K562 (cell line): ENCODE results near the gene TMEM150C. TPM values are rescaled to one million over a fixed set of nuclear protein-coding genes. Genes with fewer than 3 reads are reported as not detected.

Experiments used
- ATAC-seq: fragments of 200-7000 bp; cut with Tn5 transposase; 3 replicates; pipeline ENCODE4 v1.9.1; 2020; ENCODE audit warnings: moderate library complexity
- BruUV-seq: library from RNA; stranded (reverse); fragments of 400-500 nt; replicated peaks from 2 replicates; lab custom pipeline; 2021; lab: Mats Ljungman, UMichigan
- CTCF ChIA-PET: fragments of 300-600 bp; formaldehyde crosslinking; extraction: SDS; loops from one replicate; lab custom pipeline; 2021; ENCODE audit warnings: low intra/inter-chr PET ratio; lab: Yijun Ruan, JAX
- POLR2A ChIA-PET: fragments of 300-600, 350-650 bp; sonication (Branson Sonifier 250); formaldehyde crosslinking; extraction: SDS; loops from one replicate; lab custom pipeline; 2021; ENCODE audit warnings: antibody characterized with exemption, inconsistent platforms; lab: Yijun Ruan, JAX
- DNase-seq, 4 experiments: peaks; one replicate each; pipeline versions ENCODE4 v3.0.0 to v3.0.0-alpha.2; 2011 to 2018; ENCODE audit warnings: low spot score in 3 of 4, mixed read lengths in 3 of 4; ENCODE audit errors: extremely low read depth in 1 of 4
- FAIRE-seq: peaks from 2 replicates; lab custom pipeline; 2011; peaks lifted over from hg19 to GRCh38; lab: Jason Lieb, UNC
- H2AFZ ChIP-seq: 2 replicates; pipeline ENCODE4 v1.6.0; 2011; ENCODE audit warnings: low read depth, low read length, control low read depth, inconsistent platforms
- H3K27ac ChIP-seq: fragments of 200-600 bp; 3 replicates; pipeline ENCODE4 v1.8.0; 2011; ENCODE audit warnings: low read depth, mild to moderate bottlenecking, control low read depth, inconsistent platforms, low read length, moderate library complexity, mixed read lengths; ENCODE audit errors: extremely low read depth
- H3K27me3 ChIP-seq, 2 experiments: fragments of 300-600 bp in 1 of 2; 2 replicates in 1 of 2; 3 replicates in 1 of 2; pipeline versions ENCODE4 v1.6.0 to v1.8.0; 2011; ENCODE audit warnings: inconsistent platforms in 2 of 2, low read length in 2 of 2, mild to moderate bottlenecking in 1 of 2, mixed read lengths in 1 of 2, moderate library complexity in 1 of 2; ENCODE audit not compliant: control insufficient read depth in 2 of 2, insufficient read depth in 2 of 2
- H3K36me3 ChIP-seq: fragments of 300-600 bp; 3 replicates; pipeline ENCODE4 v1.8.0; 2011; ENCODE audit warnings: mild to moderate bottlenecking, low read length, inconsistent platforms; ENCODE audit not compliant: control insufficient read depth, insufficient read depth
- H3K4me1 ChIP-seq, 2 experiments: fragments of 200-600 bp in 1 of 2; replicated peaks in 1 of 2; 2 replicates in 1 of 2; 3 replicates in 1 of 2; pipeline versions ENCODE4 v1.5.1 to v1.8.0; 2011; ENCODE audit warnings: inconsistent platforms in 2 of 2, low read length in 2 of 2, mild to moderate bottlenecking in 1 of 2, mixed read lengths in 1 of 2, moderate library complexity in 1 of 2; ENCODE audit not compliant: control insufficient read depth in 2 of 2, insufficient read depth in 2 of 2
- H3K4me2 ChIP-seq: 2 replicates; pipeline ENCODE4 v1.6.1; 2011; ENCODE audit warnings: low read length, control low read depth, inconsistent platforms, mixed read lengths; ENCODE audit not compliant: insufficient read depth
- H3K4me3 ChIP-seq: fragments of 200-600 bp; sonication (generic), shearing (Covaris generic); 2 replicates; pipeline ENCODE4 v1.5.1; 2016; ENCODE audit warnings: control low read depth, inconsistent platforms
- H3K79me2 ChIP-seq: fragments of 200-600 bp; 3 replicates; pipeline ENCODE4 v1.8.0; 2011; ENCODE audit warnings: low read length, inconsistent platforms; ENCODE audit not compliant: control insufficient read depth, insufficient read depth
- H3K9ac ChIP-seq, 2 experiments: 2 replicates each; pipeline versions ENCODE4 v1.6.0 to v1.6.1; 2011; ENCODE audit warnings: low read depth in 2 of 2, low read length in 2 of 2, control low read depth in 1 of 2, inconsistent platforms in 1 of 2, mild to moderate bottlenecking in 1 of 2, mixed read lengths in 1 of 2; ENCODE audit not compliant: insufficient read depth in 1 of 2
- H3K9me1 ChIP-seq: one replicate; pipeline ENCODE4 v1.6.0; 2011; ENCODE audit warnings: inconsistent platforms, mild to moderate bottlenecking, low read length, moderate library complexity; ENCODE audit not compliant: control insufficient read depth, insufficient read depth
- H3K9me3 ChIP-seq: replicated peaks from 2 replicates; pipeline ENCODE4 v1.5.1; 2011; ENCODE audit warnings: low read depth, low read length, inconsistent platforms; ENCODE audit not compliant: control insufficient read depth, insufficient read depth
- H4K20me1 ChIP-seq: replicated peaks from 2 replicates; pipeline ENCODE4 v1.6.1; 2011; ENCODE audit warnings: low read length, inconsistent platforms, mixed read lengths; ENCODE audit not compliant: control insufficient read depth, insufficient read depth
- ARID3A ChIP-seq: IDR thresholded peaks from 2 replicates; pipeline ENCODE4 v1.6.1; 2012; ENCODE audit warnings: low read depth, low read length, improper control_type of control experiment, borderline replicate concordance
- DACH1 ChIP-seq: fragments of 450-650 bp; IDR thresholded peaks from 2 replicates; pipeline ENCODE4 v1.6.1; 2018; ENCODE audit not compliant: partially characterized antibody
- FOXA3 ChIP-seq, 2 experiments: fragments of 450-650 bp in 1 of 2; sonication (generic) in 1 of 2; formaldehyde crosslinking; IDR thresholded peaks in 1 of 2; conservative IDR thresholded peaks in 1 of 2; 2 replicates each; pipeline versions ENCODE4 v1.4.0 to v1.8.0; 2020 to 2022; ENCODE audit warnings: mild to moderate bottlenecking in 2 of 2, missing genetic modification reagents in 1 of 2
- GTF2F1 ChIP-seq: IDR thresholded peaks from 2 replicates; pipeline ENCODE4 v1.6.1; 2011; ENCODE audit warnings: low read depth, low read length, improper control_type of control experiment
- KDM2B ChIP-seq: fragments of 250-450 bp; sonication (Bioruptor Pico); IDR thresholded peaks from 2 replicates; pipeline ENCODE4 v1.8.0; 2021; ENCODE audit warnings: mild to moderate bottlenecking, moderate library complexity
- MAFG ChIP-seq: fragments of 450-650 bp; conservative IDR thresholded peaks from 2 replicates; pipeline ENCODE4 v1.6.1; 2016; ENCODE audit warnings: missing genetic modification characterization, missing compliant biosample characterization
- NCOA2 ChIP-seq, 2 experiments: fragments of 450-650 bp; IDR thresholded peaks; 2 replicates each; pipeline ENCODE4 v1.6.1; 2018; ENCODE audit warnings: mild to moderate bottlenecking in 2 of 2, moderate library complexity in 1 of 2; ENCODE audit not compliant: partially characterized antibody in 2 of 2
- NELFE ChIP-seq: IDR thresholded peaks from 2 replicates; pipeline ENCODE4 v1.6.1; 2011; ENCODE audit warnings: mild to moderate bottlenecking; ENCODE audit not compliant: insufficient read depth, insufficient read length
- NFRKB ChIP-seq: fragments of 450-650 bp; IDR thresholded peaks from 2 replicates; pipeline ENCODE4 v1.6.1; 2016; ENCODE audit warnings: low read depth
- NR4A1 ChIP-seq, 2 experiments: fragments of 250-450 bp in 1 of 2; fragments of 450-650 bp in 1 of 2; sonication (Bioruptor Pico) in 1 of 2; IDR thresholded peaks; 2 replicates each; pipeline versions ENCODE4 v1.4.0 to v1.6.1; 2016 to 2020; ENCODE audit warnings: mild to moderate bottlenecking in 2 of 2, missing compliant biosample characterization in 1 of 2, missing genetic modification characterization in 1 of 2, moderate library complexity in 1 of 2
- POLR2G ChIP-seq: fragments of 200-400 bp; formaldehyde crosslinking; IDR thresholded peaks from 2 replicates; pipeline ENCODE4 v1.6.1; 2017; ENCODE audit warnings: low read depth, mild to moderate bottlenecking, antibody characterized with exemption, low read length, moderate library complexity
- PREB ChIP-seq: sonication (generic); formaldehyde crosslinking; IDR thresholded peaks from 2 replicates; pipeline ENCODE4 v1.8.1; 2023; ENCODE audit warnings: mild to moderate bottlenecking, missing genetic modification reagents
- SLC30A9 ChIP-seq: fragments of 250-450 bp; sonication (Bioruptor Pico); IDR thresholded peaks from 2 replicates; pipeline ENCODE4 v1.8.0; 2022; ENCODE audit warnings: mild to moderate bottlenecking, moderate library complexity
- THAP12 ChIP-seq: fragments of 250-450 bp; sonication (Bioruptor Pico); IDR thresholded peaks from 2 replicates; pipeline ENCODE4 v1.9.0; 2021; ENCODE audit warnings: mild to moderate bottlenecking, inconsistent platforms
- ZNF134 ChIP-seq: fragments of 250-450 bp; sonication (Bioruptor Pico); conservative IDR thresholded peaks from 2 replicates; pipeline ENCODE4 v1.4.0; 2020
- ZNF140 ChIP-seq: fragments of 250-450 bp; sonication (Bioruptor Pico); IDR thresholded peaks from 2 replicates; pipeline ENCODE4 v1.8.0; 2021; ENCODE audit warnings: moderate library complexity, mild to moderate bottlenecking, inconsistent platforms
- ZNF717 ChIP-seq: fragments of 250-450 bp; sonication (Bioruptor Pico); IDR thresholded peaks from 2 replicates; pipeline ENCODE4 v1.5.0; 2021
- WGBS: fragments of 100-300 bp; shearing (Covaris generic); methylation state at CpG from one replicate; pipeline ENCODE4 v1.1.6; 2016; ENCODE audit warnings: low coverage, mixed read lengths; ENCODE audit not compliant: insufficient coverage; ENCODE audit errors: missing lambda C conversion rate; 5-methylcytosine and 5-hydroxymethylcytosine counted together
- in situ Hi-C: fragments of 300-500 bp; cut with MboI; formaldehyde crosslinking; loops from 4 replicates; pipeline ENCODE4 v1.15.0; 2018; ENCODE audit warnings: inconsistent platforms, mixed read lengths
- intact Hi-C: fragments of 100-400 bp; cut with micrococcal nuclease; formaldehyde crosslinking; loops from 2 replicates; pipeline ENCODE4 v1.14.2; 2022
- polyA plus RNA-seq, 8 experiments: library from polyadenylated mRNA; depleted of rRNA in 4 of 8; stranded (reverse) in 5 of 8; unstranded in 3 of 8; fragments of >200 nt; fragmentation: Nextera tagmentation in 2 of 8; fragmentation: Illumina TruSeq in 1 of 8; extraction: Ambion mirVana in 2 of 8; extraction: Trizol in 1 of 8; gene quantifications; 2 replicates each; pipeline versions ENCODE4 v1.2.1 to v1.2.3, GENCODE V29; 2011 to 2014; ENCODE audit warnings: inconsistent platforms in 1 of 8, missing spikeins in 1 of 8
- total RNA-seq, 7 experiments: library from RNA; depleted of rRNA in 6 of 7; stranded (reverse); fragments of >200 nt in 6 of 7; fragmentation: Illumina TruSeq in 2 of 7; extraction: Trizol in 2 of 7; gene quantifications; 2 replicates each; pipeline versions ENCODE4 v1.2.1 to v1.2.3, GENCODE V29; 2011 to 2021; ENCODE audit warnings: low replicate concordance in 1 of 7

Gene TMEM150C
- total and polyA plus RNA-seq, 9 of the 15 experiments (the other 6 are each of a cell fraction or from before 2014, with no cell fraction given), result 0.07 TPM; not detected in 8

GRCh38 chr4:82589756-82590155, 28.0 kb upstream of the TMEM150C start (continued):
- no peak for TF ChIP-seq ARID3A
- no peak for TF ChIP-seq NELFE

GRCh38 chr4:82588771-82589270, 27.0 kb upstream of the TMEM150C start:
- ATAC-seq (no peak), FAIRE-seq (no peak), DNase-seq (no peak)
- H3K4me3 ChIP-seq, result no peak overlapping the region
- H3K9me3 ChIP-seq, result no peaks in the 10 kb centered on the region
- peaks cover 3 to 21% of the 10 kb centered on the region in 2 experiments; a peak in 2 of 5 replicates for H3K27me3 ChIP-seq
- H2AFZ ChIP-seq, result no peak overlapping the region
- no peaks in the 10 kb centered on the region for H4K20me1 ChIP-seq
- H3K9me1 ChIP-seq, result no peaks in the 10 kb centered on the region
- POLR2A ChIA-PET, result interaction anchor here (0.7 kb wide), 1 partner anchor 711 kb away, joined by 3 read pairs; no protein-coding TSS in a partner anchor
- no peak overlapping the region for H3K9ac ChIP-seq
- H3K4me1 ChIP-seq, result no peaks in the 10 kb centered on the region
- in situ Hi-C loops (no loop called here), intact Hi-C loops (no loop called here)
- no peak overlapping the region for H3K27ac ChIP-seq
- H3K79me2 ChIP-seq, result no peaks in the 10 kb centered on the region
- WGBS, result 0% methylated on average over 2 of the region's 2 CpGs
- H3K36me3 ChIP-seq, result no peaks in the 10 kb centered on the region
- no peak overlapping the region for H3K4me2 ChIP-seq
- no TSS peak for BruUV-seq
- CTCF ChIA-PET, result no interaction called here
- TF ChIP-seq ZNF140, result no peak
- TF ChIP-seq FOXA3 (CRISPR knock-in tag; conservative IDR thresholded peaks at IDR 0.05 in 1 of 2, IDR thresholded peaks at IDR 0.05 in 1 of 2), result no peak
- no peak for TF ChIP-seq NR4A1 (CRISPR knock-in tag; IDR thresholded peaks at IDR 0.05)
- no peak for TF ChIP-seq NR4A1 (tag; IDR thresholded peaks at IDR 0.05)
- TF ChIP-seq NFRKB, result no peak
- no peak for TF ChIP-seq DACH1
- TF ChIP-seq MAFG (tag), result no peak
- TF ChIP-seq KDM2B (CRISPR knock-in tag), result no peak
- TF ChIP-seq ZNF717, result no peak
- TF ChIP-seq NCOA2 (IDR thresholded peaks at IDR 0.05; ENCODE audit: partially characterized antibody in 2 of 2), result no peak
- TF ChIP-seq GTF2F1, result no peak
- TF ChIP-seq POLR2G, result no peak
- no peak for TF ChIP-seq PREB (CRISPR knock-in tag)
- no peak for TF ChIP-seq THAP12 (CRISPR knock-in tag)
- TF ChIP-seq ZNF134 (CRISPR knock-in tag), result no peak
- no peak for TF ChIP-seq SLC30A9 (CRISPR knock-in tag)
